ENCODE measurements around the gene RB1. TPM values are rescaled to one million over a fixed set of nuclear protein-coding genes. Genes with fewer than 3 reads are reported as not detected.

Gene RB1
- total and polyA plus RNA-seq, 2 experiments from 2014 or later, result 19.5 to 22.3 TPM

Small RNA genes within 50 kb of the gene (small RNA-seq; reads per million reads assigned to genes)
- not detected for gene RF00017 (ENCODE audit: low replicate concordance)

Other genes starting within 250 kb of the RB1 start
- gene MED4, start 208.6 kb upstream of the RB1 start, total RNA-seq (2014; rRNA removed; shearing (Covaris generic)), result 29.0 and 38.8 TPM in 2 replicates
- 80.6 and 92.5 TPM in 2 replicates for gene MED4, start 208.6 kb upstream of the RB1 start, polyA plus RNA-seq (2016; fragmentation: Nextera tagmentation; extraction: Ambion mirVana)
- gene ITM2B, start 70.5 kb upstream of the RB1 start, total RNA-seq (2014; rRNA removed; shearing (Covaris generic)), result 139 and 167 TPM in 2 replicates
- gene ITM2B, start 70.5 kb upstream of the RB1 start, polyA plus RNA-seq (2016; fragmentation: Nextera tagmentation; extraction: Ambion mirVana), result 307 and 318 TPM in 2 replicates
- gene LPAR6, start 109.4 kb downstream of the RB1 start, total RNA-seq (2014; rRNA removed; shearing (Covaris generic)), result 1.4 and 2.6 TPM in 2 replicates
- 1.9 and 2.1 TPM in 2 replicates for gene LPAR6, start 109.4 kb downstream of the RB1 start, polyA plus RNA-seq (2016; fragmentation: Nextera tagmentation; extraction: Ambion mirVana)
- gene RCBTB2, start 229.3 kb downstream of the RB1 start, total RNA-seq (2014; rRNA removed; shearing (Covaris generic)), result 15.3 and 20.8 TPM in 2 replicates
- 8.1 TPM in 2 replicates for gene RCBTB2, start 229.3 kb downstream of the RB1 start, polyA plus RNA-seq (2016; fragmentation: Nextera tagmentation; extraction: Ambion mirVana)

All from GM23338 (cell line).